ENCODE data around the gene TMEM131.

Gene TMEM131

DNA sequence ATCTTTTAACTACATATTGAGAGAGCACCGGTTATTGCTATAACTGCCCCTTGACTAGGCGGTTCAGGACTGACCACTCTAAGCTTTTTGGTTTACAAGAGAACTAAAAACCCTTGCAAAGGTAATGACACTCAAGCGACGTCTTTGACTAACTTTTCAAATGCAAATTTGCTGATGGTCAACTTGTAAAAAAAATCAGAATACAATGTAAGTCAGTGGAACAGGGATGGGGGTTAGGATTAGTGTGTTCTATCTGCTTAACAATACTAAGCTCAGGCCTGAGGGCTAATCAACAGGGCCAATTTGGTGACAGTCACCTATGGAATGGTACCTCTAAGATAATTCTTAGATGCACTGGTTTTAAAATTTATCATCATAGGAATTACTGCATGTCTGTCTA is 225.3 kb downstream of the TMEM131 start:
- H3K4me3 ChIP-seq (ENCODE audit: low read depth, low read length): no peak overlapping the region
- no peak for DNase-seq (ENCODE audit: low read depth)
- TF ChIP-seq, protein P1, sequence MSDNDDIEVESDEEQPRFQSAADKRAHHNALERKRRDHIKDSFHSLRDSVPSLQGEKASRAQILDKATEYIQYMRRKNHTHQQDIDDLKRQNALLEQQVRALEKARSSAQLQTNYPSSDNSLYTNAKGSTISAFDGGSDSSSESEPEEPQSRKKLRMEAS (IDR thresholded peaks at IDR 0.05; ENCODE audit: low read depth, low read length): no peak
- TF ChIP-seq, protein P2, sequence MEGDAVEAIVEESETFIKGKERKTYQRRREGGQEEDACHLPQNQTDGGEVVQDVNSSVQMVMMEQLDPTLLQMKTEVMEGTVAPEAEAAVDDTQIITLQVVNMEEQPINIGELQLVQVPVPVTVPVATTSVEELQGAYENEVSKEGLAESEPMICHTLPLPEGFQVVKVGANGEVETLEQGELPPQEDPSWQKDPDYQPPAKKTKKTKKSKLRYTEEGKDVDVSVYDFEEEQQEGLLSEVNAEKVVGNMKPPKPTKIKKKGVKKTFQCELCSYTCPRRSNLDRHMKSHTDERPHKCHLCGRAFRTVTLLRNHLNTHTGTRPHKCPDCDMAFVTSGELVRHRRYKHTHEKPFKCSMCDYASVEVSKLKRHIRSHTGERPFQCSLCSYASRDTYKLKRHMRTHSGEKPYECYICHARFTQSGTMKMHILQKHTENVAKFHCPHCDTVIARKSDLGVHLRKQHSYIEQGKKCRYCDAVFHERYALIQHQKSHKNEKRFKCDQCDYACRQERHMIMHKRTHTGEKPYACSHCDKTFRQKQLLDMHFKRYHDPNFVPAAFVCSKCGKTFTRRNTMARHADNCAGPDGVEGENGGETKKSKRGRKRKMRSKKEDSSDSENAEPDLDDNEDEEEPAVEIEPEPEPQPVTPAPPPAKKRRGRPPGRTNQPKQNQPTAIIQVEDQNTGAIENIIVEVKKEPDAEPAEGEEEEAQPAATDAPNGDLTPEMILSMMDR (IDR thresholded peaks at IDR 0.05; ENCODE audit: low read depth, low read length): no peak
- TF ChIP-seq MYC (IDR thresholded peaks at IDR 0.05; ENCODE audit: low read depth, low read length) (no peak), POLR2A (IDR thresholded peaks at IDR 0.05; ENCODE audit: extremely low read depth, insufficient read length) (no peak)

DNA sequence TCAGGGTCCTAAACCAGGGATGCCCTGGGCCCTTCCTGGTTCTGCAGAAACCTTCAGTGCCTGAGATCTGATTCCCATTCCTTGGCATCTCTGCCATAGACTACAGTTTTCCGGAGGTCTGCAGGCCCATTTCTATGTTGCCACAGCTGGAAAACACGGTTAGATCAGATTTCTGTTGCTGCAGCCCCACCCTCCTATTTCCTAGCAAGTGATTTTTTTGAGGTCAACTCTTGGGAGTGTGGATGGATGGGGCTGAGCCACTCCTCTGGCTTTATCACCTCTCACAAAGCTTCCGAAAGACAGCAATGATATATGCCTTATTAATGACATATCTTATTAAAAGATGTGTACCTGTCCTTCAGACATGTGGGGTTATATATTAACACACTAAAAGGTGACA is 226.0 kb downstream of the TMEM131 start:
- TF ChIP-seq, protein P2 (IDR thresholded peaks at IDR 0.05; ENCODE audit: low read depth, low read length): no peak
- TF ChIP-seq, protein P1 (IDR thresholded peaks at IDR 0.05; ENCODE audit: low read depth, low read length): no peak
- TF ChIP-seq MYC (IDR thresholded peaks at IDR 0.05; ENCODE audit: low read depth, low read length) (no peak), POLR2A (IDR thresholded peaks at IDR 0.05; ENCODE audit: extremely low read depth, insufficient read length) (no peak)
- no peak overlapping the region for H3K4me3 ChIP-seq (ENCODE audit: low read depth, low read length)
- DNase-seq (ENCODE audit: low read depth): no peak

DNA sequence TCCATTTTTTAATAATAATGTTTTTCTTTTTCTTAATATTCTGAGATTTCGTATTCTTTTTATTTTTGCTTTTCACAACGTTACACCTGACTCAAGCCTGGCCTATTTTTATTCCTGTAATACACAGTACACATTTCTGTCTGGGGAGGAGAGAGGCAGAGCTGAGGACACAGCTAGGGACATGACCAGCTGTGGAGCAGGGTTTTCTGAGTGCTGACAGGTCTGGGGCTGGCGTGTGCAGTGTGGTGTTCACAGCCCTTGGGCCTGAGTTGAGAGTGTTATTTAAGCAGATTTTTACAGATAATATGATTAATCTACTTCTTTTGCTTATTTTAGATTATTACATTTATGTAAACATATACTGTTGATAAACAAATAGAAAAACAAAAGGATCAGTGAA is 226.4 kb downstream of the TMEM131 start:
- no peak overlapping the region for H3K4me3 ChIP-seq (ENCODE audit: low read depth, low read length)
- TF ChIP-seq, protein P2 (IDR thresholded peaks at IDR 0.05; ENCODE audit: low read depth, low read length): no peak
- TF ChIP-seq, protein P1 (IDR thresholded peaks at IDR 0.05; ENCODE audit: low read depth, low read length): no peak
- TF ChIP-seq MYC (IDR thresholded peaks at IDR 0.05; ENCODE audit: low read depth, low read length) (no peak), POLR2A (IDR thresholded peaks at IDR 0.05; ENCODE audit: extremely low read depth, insufficient read length) (no peak)
- no peak for DNase-seq (ENCODE audit: low read depth)

DNA sequence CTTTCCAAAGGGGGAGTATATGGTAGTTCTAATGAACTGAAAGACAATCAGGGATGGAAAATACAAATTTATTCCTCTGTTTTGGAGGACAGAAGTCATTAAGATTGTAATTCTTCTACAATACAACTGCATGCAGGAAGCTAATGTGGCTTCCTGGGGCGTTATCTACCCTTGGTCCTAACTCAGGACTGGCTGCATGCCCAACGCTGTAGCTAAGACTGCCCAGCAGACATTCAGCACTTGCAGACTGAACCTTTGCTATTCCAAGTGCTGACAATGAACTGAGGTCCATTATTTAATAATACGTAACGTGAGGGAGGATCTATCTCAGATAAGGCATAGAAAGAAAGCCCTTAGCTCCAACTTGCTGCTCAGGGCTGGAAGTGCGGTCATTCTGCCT is 229.2 kb downstream of the TMEM131 start:
- no peak for DNase-seq (ENCODE audit: low read depth)
- H3K4me3 ChIP-seq (ENCODE audit: low read depth, low read length): no peak overlapping the region
- TF ChIP-seq, protein P1 (IDR thresholded peaks at IDR 0.05; ENCODE audit: low read depth, low read length): no peak
- TF ChIP-seq POLR2A (IDR thresholded peaks at IDR 0.05; ENCODE audit: extremely low read depth, insufficient read length) (no peak), MYC (IDR thresholded peaks at IDR 0.05; ENCODE audit: low read depth, low read length) (no peak)
- TF ChIP-seq, protein P2 (IDR thresholded peaks at IDR 0.05; ENCODE audit: low read depth, low read length): no peak

DNA sequence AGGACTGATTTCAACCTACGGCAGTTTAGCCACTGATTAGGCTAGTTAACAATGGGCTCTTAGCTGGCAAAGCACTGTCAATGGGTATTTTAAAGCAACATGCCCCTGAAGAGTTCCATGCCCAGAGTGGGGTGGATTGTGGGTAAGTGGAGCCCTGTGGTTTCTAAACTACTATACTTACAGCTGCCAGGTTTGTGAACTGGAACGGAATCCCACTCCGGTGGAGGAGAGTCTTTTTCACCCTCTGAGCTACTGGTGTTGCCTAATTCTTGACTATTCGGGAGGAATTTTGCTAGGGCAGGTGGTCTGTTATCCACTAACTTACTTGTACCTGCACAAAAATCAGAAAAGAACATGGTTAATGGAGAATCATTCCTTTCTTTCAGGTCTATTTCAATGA is 229.8 kb downstream of the TMEM131 start:
- TF ChIP-seq, protein P1 (IDR thresholded peaks at IDR 0.05; ENCODE audit: low read depth, low read length): no peak
- TF ChIP-seq, protein P2 (IDR thresholded peaks at IDR 0.05; ENCODE audit: low read depth, low read length): no peak
- TF ChIP-seq POLR2A (IDR thresholded peaks at IDR 0.05; ENCODE audit: extremely low read depth, insufficient read length) (no peak), MYC (IDR thresholded peaks at IDR 0.05; ENCODE audit: low read depth, low read length) (no peak)

More for the DNA sequence above, 229.8 kb downstream of the TMEM131 start:
- no peak for DNase-seq (ENCODE audit: low read depth)
- H3K4me3 ChIP-seq (ENCODE audit: low read depth, low read length): no peak overlapping the region

All from NB4 (cell line).